ENCODE data around the gene KIAA0513. TPM values are rescaled to one million over a fixed set of nuclear protein-coding genes. Genes with fewer than 3 reads are reported as not detected.
"Not testable (repeated sequence)": the region's sequence is repeated elsewhere in the genome, so short reads cannot be mapped to it uniquely, and the experiment has no call there.

KIAA0513 gene
- total RNA-seq, 8 experiments from 2014 or later: 13.4 to 47.7 (median 16.8) TPM

DNA sequence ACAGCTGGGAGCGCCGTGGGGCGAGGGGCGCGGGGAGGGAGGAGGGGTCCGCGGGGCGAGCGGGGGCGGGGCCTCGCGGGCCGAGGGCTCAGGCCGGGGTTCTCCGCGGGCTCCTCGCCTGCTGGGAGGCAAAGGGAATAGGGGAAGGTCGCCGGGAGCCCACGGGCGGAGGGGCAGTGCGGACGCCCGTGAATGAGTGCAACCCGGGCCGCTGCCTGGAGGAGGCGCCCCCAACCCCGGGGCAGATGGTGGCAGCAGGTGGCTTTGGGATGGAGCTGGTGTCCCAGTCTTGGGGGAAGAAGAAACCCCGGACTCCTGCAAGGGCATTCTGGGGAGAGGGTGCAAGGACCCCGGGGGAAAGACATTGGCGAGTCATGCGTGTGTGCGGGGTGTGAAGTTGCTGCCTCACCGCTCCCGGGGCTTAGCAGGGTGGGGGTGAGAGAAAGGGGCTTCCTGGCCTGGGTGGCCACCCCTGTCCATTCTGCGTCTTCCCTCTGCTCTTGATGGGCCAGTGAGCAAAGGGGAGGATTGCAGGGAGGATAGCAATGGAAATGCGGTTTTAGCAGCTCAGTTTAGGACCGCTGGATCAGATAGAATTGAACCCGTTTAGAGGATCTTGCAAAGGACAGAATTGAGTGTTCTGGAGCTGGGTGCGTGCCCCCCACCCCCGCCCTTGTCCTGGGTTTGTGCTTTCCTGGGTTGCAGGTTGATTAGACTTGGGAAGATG lies 526 bp downstream of the KIAA0513 start:
- peak overlapping the region; percentile 65 to 94 (median 88) for H3K4me3 ChIP-seq
- WGBS, 10 experiments: 0 to 10% (median 8%) methylated on average over 2 to 6 of the region's 41 CpGs; no CpG with 5 or more reads in 7 of the 10 experiments
- in situ Hi-C loops (cut with MboI; ENCODE audit: low pct_unique_long_range_greater_than_20kb in 2 of 9, low sequenced_read_pairs in 9 of 9, unreplicated experiment in 9 of 9): no loop called here
- ATAC-seq (replicated peaks in 6 of 8): peak; percentile 16 to 64 (median 58)
- H3K27ac ChIP-seq: peak overlapping the region; percentile 84 to 88
- peaks cover 11 to 20% of the 10 kb centered on the region in 2 donors for H3K4me1 ChIP-seq (replicated peaks in 1 of 2)

DNA sequence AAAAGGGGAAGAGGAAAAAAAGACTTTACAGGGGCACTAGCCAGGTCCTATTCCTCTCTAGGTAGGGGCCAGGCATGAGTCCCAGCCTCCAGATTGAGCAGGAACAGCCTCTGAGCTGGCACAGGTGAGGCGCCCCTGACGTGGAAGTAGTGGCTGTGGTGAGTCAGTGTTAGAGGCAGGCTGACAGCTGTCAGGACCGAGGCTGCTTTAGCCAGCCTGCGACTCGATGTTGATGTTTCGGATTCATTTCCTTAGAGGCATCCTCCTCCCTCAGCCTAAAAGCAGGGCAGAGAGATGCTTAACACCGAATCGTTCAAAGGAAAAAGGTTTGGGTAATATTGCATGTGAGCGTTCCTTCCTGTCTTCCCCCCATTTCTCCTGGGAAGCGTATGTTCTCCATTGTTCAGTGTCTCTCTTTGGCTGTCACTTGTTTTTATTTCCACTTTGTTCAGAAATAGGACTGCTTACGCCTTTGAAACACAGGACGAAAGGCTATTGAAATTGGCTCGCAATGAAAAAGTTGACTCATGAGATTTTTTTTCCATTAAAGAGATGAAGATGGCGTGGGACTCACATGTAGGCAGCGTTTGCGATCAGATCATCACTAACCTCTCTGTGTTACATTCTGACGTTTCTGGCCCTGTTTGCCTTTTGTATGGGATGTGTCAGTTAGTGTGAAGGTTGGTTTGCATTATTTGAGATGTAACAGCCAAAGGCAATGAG lies 1.3 kb downstream of the KIAA0513 start:
- peak overlapping the region; percentile 65 to 94 (median 88) for H3K4me3 ChIP-seq
- peaks cover 11 to 26% of the 10 kb centered on the region in 2 donors for H3K4me1 ChIP-seq (replicated peaks in 1 of 2)
- in situ Hi-C loops (cut with MboI; ENCODE audit: low pct_unique_long_range_greater_than_20kb in 2 of 9, low sequenced_read_pairs in 9 of 9, unreplicated experiment in 9 of 9): no loop called here
- H3K27ac ChIP-seq: peak overlapping the region; percentile 84 to 88
- ATAC-seq (replicated peaks in 6 of 8): peak in 7 of 8 experiments; percentile 11 to 50 (median 44)
- 0 to 41% (median 25%) methylated on average over 2 to 14 of the region's 17 CpGs; no CpG with 5 or more reads in 1 of the 10 experiments for WGBS, 10 experiments

DNA sequence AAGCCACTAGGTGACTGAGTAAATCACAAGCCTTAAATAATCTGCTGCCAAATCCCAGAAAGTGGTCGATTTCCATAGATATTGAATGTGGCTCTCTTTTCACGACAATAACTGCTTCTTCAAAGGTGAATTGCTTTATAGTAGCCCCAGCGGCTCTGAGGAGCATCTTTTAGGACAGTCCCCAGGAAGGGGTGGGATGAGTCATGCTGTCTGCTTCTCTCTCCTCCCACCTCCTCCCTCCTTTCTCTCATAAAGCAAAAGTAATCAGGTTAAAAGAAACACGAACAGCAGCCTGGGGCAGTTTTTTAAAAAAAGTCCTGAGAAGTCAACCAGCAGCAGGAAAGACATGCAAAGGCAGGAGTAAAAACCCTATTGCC lies 1.8 kb downstream of the KIAA0513 start:
- in situ Hi-C loops (cut with MboI; ENCODE audit: low pct_unique_long_range_greater_than_20kb in 2 of 9, low sequenced_read_pairs in 9 of 9, unreplicated experiment in 9 of 9): no loop called here
- Histone ChIP-seq H3K4me1 (replicated peaks in 1 of 2) (peaks cover 11 to 26% of the 10 kb centered on the region in 2 donors), H3K4me3 (peak overlapping the region; percentile 65 to 94 (median 88)), H3K27ac (peak overlapping the region in 1 of 2 donors; percentile 88)
- WGBS, 10 experiments: 0 to 7% (median 0%) methylated on average over 3 to 4 of the region's 4 CpGs; no CpG with 5 or more reads in 5 of the 10 experiments
- ATAC-seq (replicated peaks in 6 of 8): peak; percentile 14 to 33 (median 27)

DNA sequence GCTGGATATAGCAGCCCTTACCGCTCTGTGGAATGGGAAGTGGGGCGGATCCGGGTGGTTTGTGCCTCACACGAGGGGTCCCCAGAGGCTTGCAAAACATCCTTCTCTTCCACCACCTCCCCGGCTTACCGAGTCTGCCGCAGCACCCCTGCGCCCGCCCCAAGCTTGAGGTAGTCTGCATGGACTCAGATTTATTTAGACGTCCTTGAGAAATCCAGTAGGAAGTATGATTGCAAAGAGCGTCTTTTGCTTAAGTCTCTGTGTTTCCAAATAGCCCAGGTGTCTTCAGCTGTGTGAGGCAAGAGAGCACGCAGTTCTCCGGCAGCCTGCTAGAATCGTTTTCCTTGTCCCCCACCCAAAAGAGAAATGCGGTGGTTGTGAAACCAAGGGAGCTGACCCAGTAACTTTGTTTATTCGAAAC lies 2.4 kb downstream of the KIAA0513 start:
- no peak for ATAC-seq (replicated peaks in 6 of 8)
- no peak overlapping the region for H3K4me3 ChIP-seq
- in situ Hi-C loops (cut with MboI; ENCODE audit: low pct_unique_long_range_greater_than_20kb in 2 of 9, low sequenced_read_pairs in 9 of 9, unreplicated experiment in 9 of 9): no loop called here

DNA sequence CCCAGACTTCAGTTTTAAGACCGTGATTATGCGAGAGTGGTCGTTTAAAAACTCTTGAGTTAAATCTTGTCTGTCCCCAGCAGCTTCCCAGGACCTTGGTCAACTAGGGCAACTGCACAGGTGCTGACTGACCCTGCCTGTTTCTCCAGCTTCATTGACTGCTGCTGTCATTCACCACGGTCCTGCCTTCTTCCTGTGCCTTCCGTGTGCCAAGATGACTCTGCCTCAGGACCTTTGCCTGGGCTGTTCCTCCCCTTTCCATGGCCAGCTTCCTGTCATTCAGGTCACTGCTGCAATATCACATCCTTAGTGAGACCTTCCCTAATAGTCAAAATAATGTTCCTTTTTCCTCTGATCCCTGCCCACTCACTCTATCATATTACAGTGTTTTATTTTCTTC lies 3.9 kb downstream of the KIAA0513 start:
- no peak overlapping the region for H3K27ac ChIP-seq
- in situ Hi-C loops (cut with MboI; ENCODE audit: low pct_unique_long_range_greater_than_20kb in 2 of 9, low sequenced_read_pairs in 9 of 9, unreplicated experiment in 9 of 9): no loop called here
- peaks cover 11 to 26% of the 10 kb centered on the region in 2 donors for H3K4me1 ChIP-seq (replicated peaks in 1 of 2)
- no peak for ATAC-seq (replicated peaks in 6 of 8)
- H3K4me3 ChIP-seq: no peak overlapping the region
- 76 to 100% (median 92%) methylated on average over 1 to 5 of the region's 5 CpGs; no CpG with 5 or more reads in 4 of the 10 experiments for WGBS, 10 experiments

More for the DNA sequence above, 2.4 kb downstream of the KIAA0513 start:
- 59 to 100% (median 92%) methylated on average over 2 to 7 of the region's 16 CpGs; no CpG with 5 or more reads in 4 of the 10 experiments for WGBS, 10 experiments
- no peak overlapping the region for H3K27ac ChIP-seq
- peaks cover 11 to 26% of the 10 kb centered on the region in 2 donors for H3K4me1 ChIP-seq (replicated peaks in 1 of 2)

DNA sequence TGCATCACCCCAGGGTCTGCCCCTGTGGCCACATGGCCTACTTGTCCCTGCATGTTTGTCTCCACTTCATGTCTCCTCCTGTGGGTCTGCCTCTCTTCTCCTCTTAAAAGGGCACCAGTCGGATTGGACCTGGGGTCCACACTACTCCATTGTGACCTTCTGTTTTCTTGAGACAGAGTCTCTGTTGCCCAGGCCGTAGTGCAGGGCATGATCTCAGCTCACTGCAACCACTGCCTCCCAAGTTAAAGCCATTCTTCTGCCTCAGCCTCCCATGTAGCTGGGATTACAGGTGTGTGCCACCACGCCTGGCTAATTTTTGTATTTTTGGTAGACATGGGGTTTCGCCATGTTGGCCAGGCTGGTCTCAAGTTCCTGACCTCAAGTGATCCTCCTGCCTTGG lies 4.6 kb downstream of the KIAA0513 start:
- ATAC-seq (replicated peaks in 6 of 8): not testable (repeated sequence)

DNA sequence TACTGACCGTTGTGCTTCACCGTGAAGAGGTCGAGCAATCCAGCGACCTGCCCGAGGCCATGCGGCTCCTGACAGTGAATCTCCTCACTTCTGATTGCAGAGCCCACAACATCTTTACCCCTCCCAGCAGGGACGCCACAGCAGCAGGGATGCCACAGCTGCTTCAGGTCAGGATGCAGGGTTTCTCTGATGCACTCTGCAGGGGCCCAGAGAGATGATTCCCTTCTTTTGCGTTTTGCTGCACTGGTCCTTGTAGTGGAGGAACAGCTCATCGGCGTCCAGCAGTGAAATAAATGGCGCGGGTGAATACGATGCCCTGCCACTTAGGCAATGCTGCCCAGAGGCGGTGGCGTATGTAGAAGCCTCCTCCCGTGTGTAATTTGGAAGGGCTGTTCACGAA lies 5.6 kb downstream of the KIAA0513 start:
- Histone ChIP-seq H3K27ac (peak overlapping the region in 1 of 2 donors; percentile 26), H3K4me3 (no peak overlapping the region), H3K4me1 (replicated peaks in 1 of 2) (peaks cover 11 to 22% of the 10 kb centered on the region in 2 donors)
- 40 to 90% (median 75%) methylated on average over 1 to 13 of the region's 17 CpGs; no CpG with 5 or more reads in 5 of the 10 experiments for WGBS, 10 experiments
- in situ Hi-C loops (cut with MboI; ENCODE audit: low pct_unique_long_range_greater_than_20kb in 2 of 9, low sequenced_read_pairs in 9 of 9, unreplicated experiment in 9 of 9): no loop called here
- ATAC-seq (replicated peaks in 6 of 8): peak in 1 of 8 experiments; percentile 12

More for the DNA sequence above, 4.6 kb downstream of the KIAA0513 start:
- H3K27ac ChIP-seq; H3K4me3 ChIP-seq; in situ Hi-C loops (cut with MboI; ENCODE audit: low pct_unique_long_range_greater_than_20kb in 2 of 9, low sequenced_read_pairs in 9 of 9, unreplicated experiment in 9 of 9): not testable (repeated sequence)
- WGBS, 10 experiments: 76 to 100% (median 100%) methylated on average over 1 to 3 of the region's 4 CpGs; no CpG with 5 or more reads in 5 of the 10 experiments
- H3K4me1 ChIP-seq (replicated peaks in 1 of 2): peaks cover 11 to 22% of the 10 kb centered on the region in 2 donors

DNA sequence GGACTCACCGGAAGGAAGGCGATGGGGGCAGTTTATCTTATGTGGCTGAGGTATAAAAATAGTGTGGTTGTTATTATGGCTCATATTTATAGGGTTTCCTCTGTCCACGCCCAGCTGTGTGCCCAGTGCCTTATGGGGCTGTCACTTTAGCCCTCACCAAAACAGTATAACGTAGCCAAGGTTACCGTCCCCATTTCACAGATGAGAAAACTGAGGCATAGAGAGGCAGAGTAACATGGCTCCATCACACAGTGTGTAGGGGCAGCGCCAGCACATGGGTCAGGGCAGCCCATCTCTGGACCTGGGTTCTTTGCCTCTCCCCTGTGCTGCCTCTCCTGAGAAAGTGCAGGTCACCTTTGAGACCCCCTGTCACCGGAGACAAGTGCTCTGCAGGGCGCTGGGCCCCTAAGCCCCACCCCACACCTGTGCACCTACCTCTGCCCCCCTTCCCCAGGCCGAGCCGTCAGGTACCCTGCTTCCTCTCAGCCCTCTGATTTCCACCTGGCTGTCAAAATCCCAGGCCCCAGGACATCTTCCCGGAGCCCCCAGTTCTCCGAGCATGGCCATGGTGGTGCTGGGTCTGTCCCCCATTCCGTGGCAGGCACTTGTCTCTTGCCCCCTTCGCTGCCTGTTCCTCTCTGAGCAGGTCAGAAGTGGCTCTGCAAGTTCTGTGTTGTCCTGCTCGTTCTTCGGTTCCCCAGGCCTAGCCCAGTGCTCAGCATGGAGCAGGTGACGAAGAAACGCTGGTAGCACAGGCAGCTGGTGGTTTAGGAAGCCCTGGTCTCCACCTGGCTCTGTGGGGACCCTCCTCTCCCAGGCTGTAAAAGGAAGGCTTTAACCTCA lies 7.2 kb downstream of the KIAA0513 start:
- 74 to 100% (median 92%) methylated on average over 1 to 10 of the region's 18 CpGs; no CpG with 5 or more reads in 3 of the 10 experiments for WGBS, 10 experiments
- in situ Hi-C loops (cut with MboI; ENCODE audit: low pct_unique_long_range_greater_than_20kb in 2 of 9, low sequenced_read_pairs in 9 of 9, unreplicated experiment in 9 of 9): no loop called here
- no peak overlapping the region for H3K4me3 ChIP-seq
- no peak overlapping the region for H3K27ac ChIP-seq
- no peak for ATAC-seq (replicated peaks in 6 of 8)
- peaks cover under 1 to 7% of the 10 kb centered on the region in 2 donors for H3K4me1 ChIP-seq (replicated peaks in 1 of 2)

DNA sequence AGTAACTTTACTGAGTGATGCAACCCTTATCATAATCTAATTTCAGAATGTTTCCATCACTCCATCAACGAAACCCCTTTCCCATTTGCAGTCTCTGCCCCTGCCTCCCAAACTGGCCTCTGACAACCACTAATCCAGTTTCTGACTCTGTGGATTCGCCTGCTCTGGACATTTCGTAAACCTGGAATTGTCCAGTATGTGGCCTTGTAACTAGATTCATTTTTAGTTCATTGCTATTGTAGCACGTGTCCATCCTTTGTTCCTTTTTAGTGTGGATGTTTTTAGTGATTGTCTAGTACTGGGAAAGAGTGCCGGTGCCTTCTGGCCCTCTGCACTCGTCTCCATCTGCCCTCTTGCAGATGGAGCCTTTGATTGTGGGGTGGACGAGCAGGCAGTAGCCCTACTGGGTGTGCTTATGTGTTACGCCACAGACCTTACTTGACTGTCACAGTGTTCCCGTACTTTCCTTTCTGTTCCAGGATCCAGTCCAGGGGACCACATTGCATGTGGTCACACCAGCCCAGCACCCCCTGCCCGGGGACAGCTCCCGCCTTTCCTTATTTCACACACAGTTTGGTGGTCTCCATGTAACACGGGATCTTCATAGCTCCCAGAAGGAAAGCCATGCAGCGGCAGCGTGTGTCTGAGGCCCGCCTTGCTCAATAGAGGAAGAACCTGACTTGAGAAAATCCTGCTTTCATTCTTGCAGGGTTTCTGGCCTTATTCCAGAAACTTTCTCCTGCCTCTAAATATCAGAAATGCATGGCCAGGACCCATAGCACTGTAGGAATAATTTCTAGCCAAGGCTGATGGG lies 8.8 kb downstream of the KIAA0513 start:
- H3K4me3 ChIP-seq: no peak overlapping the region
- peak in 2 of 8 experiments; percentile 10 to 20 for ATAC-seq (replicated peaks in 6 of 8)
- 76 to 100% (median 90%) methylated on average over 3 to 12 of the region's 15 CpGs for WGBS, 10 experiments
- no peak overlapping the region for H3K27ac ChIP-seq
- in situ Hi-C loops (cut with MboI; ENCODE audit: low pct_unique_long_range_greater_than_20kb in 2 of 9, low sequenced_read_pairs in 9 of 9, unreplicated experiment in 9 of 9): no loop called here
- H3K4me1 ChIP-seq (replicated peaks in 1 of 2): peaks cover 6% of the 10 kb centered on the region in 2 donors

DNA sequence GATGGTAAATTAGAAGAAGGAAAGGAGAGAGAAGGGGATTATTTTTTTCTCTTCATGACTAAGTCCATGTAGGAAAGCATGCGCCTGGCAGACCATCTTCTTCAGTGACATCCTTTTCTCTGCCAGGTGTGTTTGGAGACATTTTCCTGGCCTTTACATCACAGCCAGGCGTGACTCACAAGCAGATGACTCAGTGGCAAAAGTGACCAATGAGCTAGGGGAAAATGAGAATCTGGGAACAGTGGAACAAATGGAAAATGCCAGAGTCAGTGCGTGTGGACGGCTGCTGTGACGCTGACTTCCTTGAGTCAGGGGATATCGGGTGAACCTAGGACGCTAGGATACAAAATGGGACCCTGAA lies 9.4 kb downstream of the KIAA0513 start:
- Histone ChIP-seq H3K27ac (no peak overlapping the region), H3K4me1 (replicated peaks in 1 of 2) (peaks cover 6% of the 10 kb centered on the region in 2 donors), H3K4me3 (no peak overlapping the region)
- in situ Hi-C loops (cut with MboI; ENCODE audit: low pct_unique_long_range_greater_than_20kb in 2 of 9, low sequenced_read_pairs in 9 of 9, unreplicated experiment in 9 of 9): no loop called here
- peak in 4 of 8 experiments; percentile 13 to 79 (median 60) for ATAC-seq (replicated peaks in 6 of 8)
- WGBS, 10 experiments: 74 to 100% (median 87%) methylated on average over 1 to 7 of the region's 7 CpGs; no CpG with 5 or more reads in 1 of the 10 experiments

DNA sequence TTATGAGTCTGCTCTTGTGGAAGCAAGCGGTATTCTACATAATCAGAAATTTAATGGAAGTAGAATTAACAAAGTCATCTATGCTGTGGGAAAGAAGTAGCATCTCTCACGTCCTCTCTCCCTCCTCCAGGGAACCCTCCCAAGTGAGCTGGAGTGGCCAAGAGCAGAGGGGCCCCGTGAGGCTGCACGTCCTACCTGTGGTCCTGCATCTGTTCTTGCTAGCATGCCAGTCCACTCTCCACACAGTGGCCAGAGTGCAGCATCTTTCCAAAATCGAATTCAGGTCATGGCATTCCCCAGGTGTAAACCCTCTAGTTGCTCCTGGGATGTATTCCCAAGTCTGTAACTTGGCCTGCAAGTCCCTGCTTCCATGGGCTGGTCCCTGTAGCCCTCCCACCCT lies 10.1 kb downstream of the KIAA0513 start:
- H3K27ac ChIP-seq: no peak overlapping the region
- peak in 1 of 8 experiments; percentile 11 for ATAC-seq (replicated peaks in 6 of 8)
- H3K4me1 ChIP-seq (replicated peaks in 1 of 2): peaks cover 6% of the 10 kb centered on the region in 2 donors
- H3K4me3 ChIP-seq: no peak overlapping the region
- 79 to 100% (median 89%) methylated on average over 2 to 3 of the region's 5 CpGs; no CpG with 5 or more reads in 3 of the 10 experiments for WGBS, 10 experiments
- in situ Hi-C loops (cut with MboI; ENCODE audit: low pct_unique_long_range_greater_than_20kb in 2 of 9, low sequenced_read_pairs in 9 of 9, unreplicated experiment in 9 of 9): no loop called here

DNA sequence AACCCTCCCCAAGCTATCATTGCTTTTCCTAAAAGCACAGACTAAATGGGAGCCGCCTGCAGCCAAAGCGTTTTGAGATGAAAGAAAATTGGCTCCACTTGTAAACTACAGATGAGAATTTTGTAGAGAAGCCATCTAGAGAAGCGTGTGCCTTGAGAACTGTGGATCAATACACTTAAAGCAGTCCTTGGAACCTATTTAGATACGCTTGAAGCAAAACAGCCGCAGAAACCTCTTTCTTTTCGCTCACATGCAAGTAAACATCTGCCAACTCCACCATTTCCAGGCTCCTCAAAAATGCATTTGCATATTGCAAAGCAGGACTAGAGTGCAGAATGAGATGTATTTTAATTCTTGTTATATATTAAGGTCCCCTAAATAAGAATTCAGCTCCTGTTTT lies 13.1 kb downstream of the KIAA0513 start:
- H3K4me3 ChIP-seq: no peak overlapping the region
- in situ Hi-C loops (cut with MboI; ENCODE audit: low pct_unique_long_range_greater_than_20kb in 2 of 9, low sequenced_read_pairs in 9 of 9, unreplicated experiment in 9 of 9): no loop called here

More for the DNA sequence above, 13.1 kb downstream of the KIAA0513 start:
- WGBS, 10 experiments: 15 to 89% (median 83%) methylated on average over 1 to 6 of the region's 6 CpGs; no CpG with 5 or more reads in 2 of the 10 experiments
- Histone ChIP-seq H3K27ac (no peak overlapping the region), H3K4me1 (replicated peaks in 1 of 2) (peaks cover 0 to 6% of the 10 kb centered on the region in 2 donors)
- ATAC-seq (replicated peaks in 6 of 8): peak in 3 of 8 experiments; percentile 49 to 79 (median 58)

Measured in motor neuron (in vitro differentiated cells).